ENCODE measurements around the gene AASS.

- TF ChIP-seq CTCF (IDR thresholded peaks at IDR 0.05): no peak
- no peak for TF ChIP-seq POLR2A (IDR thresholded peaks at IDR 0.05)
Observed at GRCh38 chr7:122040147-122040546, 103.9 kb downstream of the AASS start.

Data from thyroid gland (tissue), 4 donors.